ENCODE measurements around the gene HIF1A.

GRCh38 chr14:61654026-61654425, 41.3 kb upstream of the HIF1A start:
- TF ChIP-seq, protein P1, sequence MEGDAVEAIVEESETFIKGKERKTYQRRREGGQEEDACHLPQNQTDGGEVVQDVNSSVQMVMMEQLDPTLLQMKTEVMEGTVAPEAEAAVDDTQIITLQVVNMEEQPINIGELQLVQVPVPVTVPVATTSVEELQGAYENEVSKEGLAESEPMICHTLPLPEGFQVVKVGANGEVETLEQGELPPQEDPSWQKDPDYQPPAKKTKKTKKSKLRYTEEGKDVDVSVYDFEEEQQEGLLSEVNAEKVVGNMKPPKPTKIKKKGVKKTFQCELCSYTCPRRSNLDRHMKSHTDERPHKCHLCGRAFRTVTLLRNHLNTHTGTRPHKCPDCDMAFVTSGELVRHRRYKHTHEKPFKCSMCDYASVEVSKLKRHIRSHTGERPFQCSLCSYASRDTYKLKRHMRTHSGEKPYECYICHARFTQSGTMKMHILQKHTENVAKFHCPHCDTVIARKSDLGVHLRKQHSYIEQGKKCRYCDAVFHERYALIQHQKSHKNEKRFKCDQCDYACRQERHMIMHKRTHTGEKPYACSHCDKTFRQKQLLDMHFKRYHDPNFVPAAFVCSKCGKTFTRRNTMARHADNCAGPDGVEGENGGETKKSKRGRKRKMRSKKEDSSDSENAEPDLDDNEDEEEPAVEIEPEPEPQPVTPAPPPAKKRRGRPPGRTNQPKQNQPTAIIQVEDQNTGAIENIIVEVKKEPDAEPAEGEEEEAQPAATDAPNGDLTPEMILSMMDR (IDR thresholded peaks at IDR 0.05): no peak
- TF ChIP-seq POLR2A (IDR thresholded peaks at IDR 0.05): no peak

Data from uterus (tissue), 2 donors.